NB4 (cell line): ENCODE data around the gene FANCI.

ENCODE experiments used
- TF ChIP-seq, protein P1 (sequence below): IDR thresholded peaks from one replicate; pipeline ENCODE4 v1.5.1; 2012; ENCODE audit warnings: low read depth, low read length
- TF ChIP-seq, protein P2 (sequence below): IDR thresholded peaks from 2 replicates; pipeline ENCODE4 v1.6.1; 2011; ENCODE audit warnings: low read depth, low read length

DNA sequence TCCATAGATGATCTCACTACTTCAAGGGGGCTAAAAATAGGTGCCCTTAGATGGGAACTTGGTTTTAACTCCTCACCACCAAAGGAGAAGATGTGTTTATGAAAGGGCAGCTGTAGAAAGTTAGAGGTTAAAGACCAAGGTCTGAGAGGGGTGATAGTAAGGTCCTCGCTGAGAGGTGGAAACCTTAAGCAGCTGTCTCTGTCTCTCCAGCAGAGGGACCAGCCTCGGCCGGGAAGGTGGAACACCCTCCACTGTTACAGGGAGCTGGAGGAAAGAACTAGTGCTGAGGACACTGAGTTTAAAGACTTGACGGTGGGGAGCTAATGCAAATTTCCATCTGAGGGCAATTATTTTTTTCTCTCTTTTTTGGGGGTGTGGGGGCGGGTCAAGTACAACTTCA lies 13.5 kb upstream of the FANCI start:
- TF ChIP-seq, protein P1, sequence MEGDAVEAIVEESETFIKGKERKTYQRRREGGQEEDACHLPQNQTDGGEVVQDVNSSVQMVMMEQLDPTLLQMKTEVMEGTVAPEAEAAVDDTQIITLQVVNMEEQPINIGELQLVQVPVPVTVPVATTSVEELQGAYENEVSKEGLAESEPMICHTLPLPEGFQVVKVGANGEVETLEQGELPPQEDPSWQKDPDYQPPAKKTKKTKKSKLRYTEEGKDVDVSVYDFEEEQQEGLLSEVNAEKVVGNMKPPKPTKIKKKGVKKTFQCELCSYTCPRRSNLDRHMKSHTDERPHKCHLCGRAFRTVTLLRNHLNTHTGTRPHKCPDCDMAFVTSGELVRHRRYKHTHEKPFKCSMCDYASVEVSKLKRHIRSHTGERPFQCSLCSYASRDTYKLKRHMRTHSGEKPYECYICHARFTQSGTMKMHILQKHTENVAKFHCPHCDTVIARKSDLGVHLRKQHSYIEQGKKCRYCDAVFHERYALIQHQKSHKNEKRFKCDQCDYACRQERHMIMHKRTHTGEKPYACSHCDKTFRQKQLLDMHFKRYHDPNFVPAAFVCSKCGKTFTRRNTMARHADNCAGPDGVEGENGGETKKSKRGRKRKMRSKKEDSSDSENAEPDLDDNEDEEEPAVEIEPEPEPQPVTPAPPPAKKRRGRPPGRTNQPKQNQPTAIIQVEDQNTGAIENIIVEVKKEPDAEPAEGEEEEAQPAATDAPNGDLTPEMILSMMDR: peak; percentile 18
- TF ChIP-seq, protein P2, sequence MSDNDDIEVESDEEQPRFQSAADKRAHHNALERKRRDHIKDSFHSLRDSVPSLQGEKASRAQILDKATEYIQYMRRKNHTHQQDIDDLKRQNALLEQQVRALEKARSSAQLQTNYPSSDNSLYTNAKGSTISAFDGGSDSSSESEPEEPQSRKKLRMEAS: no peak
